ENCODE results near the gene APBB2.

Gene APBB2

GRCh38 chr4:40948014-40948413 is 266.3 kb downstream of the APBB2 start:
- Histone ChIP-seq H3K36me3 (no peaks in the 10 kb centered on the region), H3K4me1 (ENCODE audit: control insufficient read depth in 1 of 2, insufficient read depth in 1 of 2, low read depth in 1 of 2, low read length in 1 of 2) (no peaks in the 10 kb centered on the region), H3K4me3 (ENCODE audit: low read depth in 1 of 2, low read length in 1 of 2) (no peak overlapping the region), H3K9me3 (no peaks in the 10 kb centered on the region), H3K27ac (no peak overlapping the region), H3K27me3 (no peaks in the 10 kb centered on the region)
- TF ChIP-seq CTCF (IDR thresholded peaks at IDR 0.05), result no peak

- Histone ChIP-seq H3K36me3 (no peaks in the 10 kb centered on the region), H3K27me3 (no peaks in the 10 kb centered on the region), H3K4me1 (ENCODE audit: control insufficient read depth in 1 of 2, insufficient read depth in 1 of 2, low read depth in 1 of 2, low read length in 1 of 2) (no peaks in the 10 kb centered on the region), H3K4me3 (ENCODE audit: low read depth in 1 of 2, low read length in 1 of 2) (no peak overlapping the region), H3K9me3 (no peaks in the 10 kb centered on the region), H3K27ac (no peak overlapping the region)
- TF ChIP-seq CTCF (IDR thresholded peaks at IDR 0.05), result no peak
Observed at GRCh38 chr4:40946652-40947051, 267.7 kb downstream of the APBB2 start.

- Histone ChIP-seq H3K27me3 (no peaks in the 10 kb centered on the region), H3K4me1 (ENCODE audit: control insufficient read depth in 1 of 2, insufficient read depth in 1 of 2, low read depth in 1 of 2, low read length in 1 of 2) (no peaks in the 10 kb centered on the region), H3K36me3 (no peaks in the 10 kb centered on the region), H3K27ac (no peak overlapping the region), H3K9me3 (no peaks in the 10 kb centered on the region), H3K4me3 (ENCODE audit: low read depth in 1 of 2, low read length in 1 of 2) (no peak overlapping the region)
- TF ChIP-seq CTCF (IDR thresholded peaks at IDR 0.05), result no peak
Observed at GRCh38 chr4:40940756-40941155, 273.6 kb downstream of the APBB2 start.

- Histone ChIP-seq H3K27me3 (no peaks in the 10 kb centered on the region), H3K36me3 (no peaks in the 10 kb centered on the region), H3K4me1 (ENCODE audit: control insufficient read depth in 1 of 2, insufficient read depth in 1 of 2, low read depth in 1 of 2, low read length in 1 of 2) (no peaks in the 10 kb centered on the region), H3K27ac (no peak overlapping the region), H3K4me3 (ENCODE audit: low read depth in 1 of 2, low read length in 1 of 2) (no peak overlapping the region), H3K9me3 (no peaks in the 10 kb centered on the region)
- TF ChIP-seq CTCF (IDR thresholded peaks at IDR 0.05), result no peak
Observed at GRCh38 chr4:40940317-40940741, 274.0 kb downstream of the APBB2 start.

DNA sequence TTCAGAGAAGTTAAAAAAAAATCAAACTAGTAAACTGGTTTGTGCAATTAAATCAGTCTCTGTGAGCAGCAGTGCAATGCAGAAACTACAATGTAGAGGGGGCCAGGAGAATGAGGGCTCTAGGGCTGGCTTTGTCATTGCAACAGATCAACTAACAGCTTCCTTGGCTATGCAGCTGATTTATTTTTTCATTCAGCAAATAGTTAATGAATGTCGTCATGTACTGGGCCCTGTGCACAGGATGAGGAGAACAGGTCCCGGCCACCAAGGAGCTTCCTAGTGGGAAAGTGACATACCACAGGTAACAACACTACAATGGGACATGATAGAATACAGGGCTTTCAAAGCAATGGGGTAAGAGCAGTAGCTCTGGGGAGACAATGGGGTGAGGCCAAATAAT is 274.5 kb downstream of the APBB2 start:
- H3K4me3 ChIP-seq (ENCODE audit: low read depth in 1 of 2, low read length in 1 of 2), result no peak overlapping the region
- H3K4me1 ChIP-seq (ENCODE audit: control insufficient read depth in 1 of 2, insufficient read depth in 1 of 2, low read depth in 1 of 2, low read length in 1 of 2), result no peaks in the 10 kb centered on the region
- TF ChIP-seq CTCF (IDR thresholded peaks at IDR 0.05), result no peak
- no peaks in the 10 kb centered on the region for H3K27me3 ChIP-seq
- H3K9me3 ChIP-seq, result no peaks in the 10 kb centered on the region
- H3K27ac ChIP-seq, result no peak overlapping the region
- no peaks in the 10 kb centered on the region for H3K36me3 ChIP-seq

- Histone ChIP-seq H3K27ac (no peak overlapping the region), H3K36me3 (no peaks in the 10 kb centered on the region), H3K4me1 (ENCODE audit: control insufficient read depth in 1 of 2, insufficient read depth in 1 of 2, low read depth in 1 of 2, low read length in 1 of 2) (no peaks in the 10 kb centered on the region), H3K4me3 (ENCODE audit: low read depth in 1 of 2, low read length in 1 of 2) (no peak overlapping the region), H3K9me3 (no peaks in the 10 kb centered on the region), H3K27me3 (no peaks in the 10 kb centered on the region)
- no peak for TF ChIP-seq CTCF (IDR thresholded peaks at IDR 0.05)
Observed at GRCh38 chr4:40938337-40938736, 276.0 kb downstream of the APBB2 start.

Data from neutrophil (primary cell).